K562 (cell line): ENCODE measurements around the gene SMG6. TPM values are rescaled to one million over a fixed set of nuclear protein-coding genes. Genes with fewer than 3 reads are reported as not detected.

Experiments used
- ATAC-seq: fragments of 200-7000 bp; cut with Tn5 transposase; 3 replicates; pipeline ENCODE4 v1.9.1; 2020; ENCODE audit warnings: moderate library complexity
- BruUV-seq: library from RNA; stranded (reverse); fragments of 400-500 nt; replicated peaks from 2 replicates; lab custom pipeline; 2021; lab: Mats Ljungman, UMichigan
- CTCF ChIA-PET: fragments of 300-600 bp; formaldehyde crosslinking; extraction: SDS; loops from one replicate; lab custom pipeline; 2021; ENCODE audit warnings: low intra/inter-chr PET ratio; lab: Yijun Ruan, JAX
- POLR2A ChIA-PET: fragments of 300-600, 350-650 bp; sonication (Branson Sonifier 250); formaldehyde crosslinking; extraction: SDS; loops from one replicate; lab custom pipeline; 2021; ENCODE audit warnings: antibody characterized with exemption, inconsistent platforms; lab: Yijun Ruan, JAX
- DNase-seq, 4 experiments: peaks; one replicate each; pipeline versions ENCODE4 v3.0.0 to v3.0.0-alpha.2; 2011 to 2018; ENCODE audit warnings: low spot score in 3 of 4, mixed read lengths in 3 of 4; ENCODE audit errors: extremely low read depth in 1 of 4
- FAIRE-seq: peaks from 2 replicates; lab custom pipeline; 2011; peaks lifted over from hg19 to GRCh38; lab: Jason Lieb, UNC
- H2AFZ ChIP-seq: 2 replicates; pipeline ENCODE4 v1.6.0; 2011; ENCODE audit warnings: low read depth, low read length, control low read depth, inconsistent platforms
- H3K27ac ChIP-seq: fragments of 200-600 bp; 3 replicates; pipeline ENCODE4 v1.8.0; 2011; ENCODE audit warnings: low read depth, mild to moderate bottlenecking, control low read depth, inconsistent platforms, low read length, moderate library complexity, mixed read lengths; ENCODE audit errors: extremely low read depth
- H3K27me3 ChIP-seq, 2 experiments: fragments of 300-600 bp in 1 of 2; 2 replicates in 1 of 2; 3 replicates in 1 of 2; pipeline versions ENCODE4 v1.6.0 to v1.8.0; 2011; ENCODE audit warnings: inconsistent platforms in 2 of 2, low read length in 2 of 2, mild to moderate bottlenecking in 1 of 2, mixed read lengths in 1 of 2, moderate library complexity in 1 of 2; ENCODE audit not compliant: control insufficient read depth in 2 of 2, insufficient read depth in 2 of 2
- H3K36me3 ChIP-seq: fragments of 300-600 bp; 3 replicates; pipeline ENCODE4 v1.8.0; 2011; ENCODE audit warnings: mild to moderate bottlenecking, low read length, inconsistent platforms; ENCODE audit not compliant: control insufficient read depth, insufficient read depth
- H3K4me1 ChIP-seq, 2 experiments: fragments of 200-600 bp in 1 of 2; replicated peaks in 1 of 2; 2 replicates in 1 of 2; 3 replicates in 1 of 2; pipeline versions ENCODE4 v1.5.1 to v1.8.0; 2011; ENCODE audit warnings: inconsistent platforms in 2 of 2, low read length in 2 of 2, mild to moderate bottlenecking in 1 of 2, mixed read lengths in 1 of 2, moderate library complexity in 1 of 2; ENCODE audit not compliant: control insufficient read depth in 2 of 2, insufficient read depth in 2 of 2
- H3K4me2 ChIP-seq: 2 replicates; pipeline ENCODE4 v1.6.1; 2011; ENCODE audit warnings: low read length, control low read depth, inconsistent platforms, mixed read lengths; ENCODE audit not compliant: insufficient read depth
- H3K4me3 ChIP-seq: fragments of 200-600 bp; sonication (generic), shearing (Covaris generic); 2 replicates; pipeline ENCODE4 v1.5.1; 2016; ENCODE audit warnings: control low read depth, inconsistent platforms
- H3K79me2 ChIP-seq: fragments of 200-600 bp; 3 replicates; pipeline ENCODE4 v1.8.0; 2011; ENCODE audit warnings: low read length, inconsistent platforms; ENCODE audit not compliant: control insufficient read depth, insufficient read depth
- H3K9ac ChIP-seq, 2 experiments: 2 replicates each; pipeline versions ENCODE4 v1.6.0 to v1.6.1; 2011; ENCODE audit warnings: low read depth in 2 of 2, low read length in 2 of 2, control low read depth in 1 of 2, inconsistent platforms in 1 of 2, mild to moderate bottlenecking in 1 of 2, mixed read lengths in 1 of 2; ENCODE audit not compliant: insufficient read depth in 1 of 2
- H3K9me1 ChIP-seq: one replicate; pipeline ENCODE4 v1.6.0; 2011; ENCODE audit warnings: inconsistent platforms, mild to moderate bottlenecking, low read length, moderate library complexity; ENCODE audit not compliant: control insufficient read depth, insufficient read depth
- H3K9me3 ChIP-seq: replicated peaks from 2 replicates; pipeline ENCODE4 v1.5.1; 2011; ENCODE audit warnings: low read depth, low read length, inconsistent platforms; ENCODE audit not compliant: control insufficient read depth, insufficient read depth
- H4K20me1 ChIP-seq: replicated peaks from 2 replicates; pipeline ENCODE4 v1.6.1; 2011; ENCODE audit warnings: low read length, inconsistent platforms, mixed read lengths; ENCODE audit not compliant: control insufficient read depth, insufficient read depth
- CHD7 ChIP-seq: fragments of 200-600 bp; sonication (generic); IDR thresholded peaks from one replicate; pipeline ENCODE4 v1.6.1; 2012; ENCODE audit warnings: mild to moderate bottlenecking, low read depth, low read length, inconsistent platforms
- IRF1 ChIP-seq: sonication (generic); formaldehyde crosslinking; IDR thresholded peaks from 2 replicates; pipeline ENCODE4 v1.8.0; 2022; ENCODE audit warnings: missing genetic modification reagents, mild to moderate bottlenecking, borderline replicate concordance
- PHF20 ChIP-seq: fragments of 450-650 bp; IDR thresholded peaks from 2 replicates; pipeline ENCODE4 v1.6.1; 2018; ENCODE audit not compliant: partially characterized antibody
- ZNF3 ChIP-seq: fragments of 250-450 bp; sonication (Bioruptor Pico); IDR thresholded peaks from 2 replicates; pipeline ENCODE4 v1.5.0; 2021; ENCODE audit warnings: mild to moderate bottlenecking, moderate library complexity
- WGBS: fragments of 100-300 bp; shearing (Covaris generic); methylation state at CpG from one replicate; pipeline ENCODE4 v1.1.6; 2016; ENCODE audit warnings: low coverage, mixed read lengths; ENCODE audit not compliant: insufficient coverage; ENCODE audit errors: missing lambda C conversion rate; 5-methylcytosine and 5-hydroxymethylcytosine counted together
- in situ Hi-C: fragments of 300-500 bp; cut with MboI; formaldehyde crosslinking; loops from 4 replicates; pipeline ENCODE4 v1.15.0; 2018; ENCODE audit warnings: inconsistent platforms, mixed read lengths
- intact Hi-C: fragments of 100-400 bp; cut with micrococcal nuclease; formaldehyde crosslinking; loops from 2 replicates; pipeline ENCODE4 v1.14.2; 2022
- polyA plus RNA-seq, 8 experiments: library from polyadenylated mRNA; depleted of rRNA in 4 of 8; stranded (reverse) in 5 of 8; unstranded in 3 of 8; fragments of >200 nt; fragmentation: Nextera tagmentation in 2 of 8; fragmentation: Illumina TruSeq in 1 of 8; extraction: Ambion mirVana in 2 of 8; extraction: Trizol in 1 of 8; gene quantifications; 2 replicates each; pipeline versions ENCODE4 v1.2.1 to v1.2.3, GENCODE V29; 2011 to 2014; ENCODE audit warnings: inconsistent platforms in 1 of 8, missing spikeins in 1 of 8
- total RNA-seq, 7 experiments: library from RNA; depleted of rRNA in 6 of 7; stranded (reverse); fragments of >200 nt in 6 of 7; fragmentation: Illumina TruSeq in 2 of 7; extraction: Trizol in 2 of 7; gene quantifications; 2 replicates each; pipeline versions ENCODE4 v1.2.1 to v1.2.3, GENCODE V29; 2011 to 2021; ENCODE audit warnings: low replicate concordance in 1 of 7

Gene SMG6
- total and polyA plus RNA-seq, 9 of the 15 experiments (the other 6 are each of a cell fraction or from before 2014, with no cell fraction given), result 0.44 to 13.9 (median 6.0) TPM

- no peak for DNase-seq
- Histone ChIP-seq H3K36me3 (no peaks in the 10 kb centered on the region), H3K9me3 (no peaks in the 10 kb centered on the region), H3K4me3 (no peak overlapping the region), H3K79me2 (no peaks in the 10 kb centered on the region), H3K9ac (no peak overlapping the region), H3K27me3 (no peaks in the 10 kb centered on the region), H3K4me1 (peaks cover 0 to 46% of the 10 kb centered on the region in 2 experiments; a peak in 2 of 5 replicates), H4K20me1 (no peaks in the 10 kb centered on the region), H3K27ac (no peak overlapping the region), H3K9me1 (no peaks in the 10 kb centered on the region), H2AFZ (no peak overlapping the region), H3K4me2 (no peak overlapping the region)
- POLR2A ChIA-PET, result interaction anchor here (0.6 kb wide), 1 partner anchor 200 kb away, joined by 3 read pairs; no protein-coding TSS in a partner anchor
- ATAC-seq, result no peak
- FAIRE-seq, result no peak
- intact Hi-C loops (loop anchor here (10.0 kb wide), 1 partner anchor 118 kb away; no protein-coding TSS in a partner anchor), in situ Hi-C loops (no loop called here)
- WGBS, result no CpG with 5 or more reads among the region's 81 CpGs
- CTCF ChIA-PET, result no interaction called here
- BruUV-seq, result no TSS peak
- TF ChIP-seq PHF20 (no peak), ZNF3 (CRISPR knock-in tag) (no peak), CHD7 (no peak), IRF1 (CRISPR knock-in tag) (no peak)
These were observed 246.3 kb downstream of the SMG6 start for GRCh38 chr17:2057175-2057759.
